ENCODE results near the gene ZFAND3. TPM values are rescaled to one million over a fixed set of nuclear protein-coding genes. Genes with fewer than 3 reads are reported as not detected.

Gene ZFAND3
- total RNA-seq, 2 experiments from 2014 or later, result 32.3 to 37.9 TPM

- DNase-seq (peak; percentile 83), ATAC-seq (peak; percentile 34)
- H3K4me1 Mint-ChIP-seq (ENCODE audit: low read depth), result peaks cover 82% of the 10 kb centered on the region
- H3K4me3 Mint-ChIP-seq, result no peak overlapping the region
- ChIA-PET POLR2A (no interaction called here), CTCF (interaction anchor here (0.8 kb wide), 1 partner anchor 293 kb away, joined by 3 read pairs; no protein-coding TSS in a partner anchor)
- intact Hi-C loops (cut with micrococcal nuclease), result loop anchor here (10.0 kb wide), 1 partner anchor 191 kb away; no protein-coding TSS in a partner anchor
- H3K27me3 Mint-ChIP-seq, result no peaks in the 10 kb centered on the region
- no peak for TF ChIP-seq CTCF (IDR thresholded peaks at IDR 0.05)
- H3K9me3 Mint-ChIP-seq, result peaks cover 2% of the 10 kb centered on the region
- H3K27ac Mint-ChIP-seq, result peak overlapping the region; percentile 57
- peaks cover 3% of the 10 kb centered on the region for H3K36me3 Mint-ChIP-seq (ENCODE audit: low read depth)
Observed at GRCh38 chr6:37985355-37985754, 165.8 kb downstream of the ZFAND3 start.

DNA sequence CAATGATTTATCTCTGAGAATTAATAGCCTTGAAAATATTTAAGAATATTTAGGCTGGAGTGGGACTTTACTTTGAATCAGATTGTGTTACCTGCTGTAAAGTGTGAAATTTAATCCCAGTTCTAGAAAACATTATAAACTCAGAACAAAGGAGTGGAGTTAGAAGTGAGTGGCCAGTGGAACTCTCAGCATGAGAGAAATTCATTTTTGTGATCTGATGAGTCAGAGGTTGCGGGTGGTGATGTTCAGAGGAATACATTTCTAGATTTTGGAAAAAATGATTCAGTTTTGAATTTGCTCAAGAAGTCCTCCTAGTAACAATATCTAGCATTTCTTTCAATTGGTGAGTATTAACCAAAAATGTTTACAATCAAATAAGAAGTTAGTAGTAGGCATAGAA lies 167.5 kb downstream of the ZFAND3 start:
- ChIA-PET POLR2A (no interaction called here), CTCF (no interaction called here)
- DNase-seq, result peak; percentile 63
- no peak for TF ChIP-seq CTCF (IDR thresholded peaks at IDR 0.05)
- peak overlapping the region; percentile 17 for H3K27ac Mint-ChIP-seq
- peak; percentile 54 for ATAC-seq
- H3K4me1 Mint-ChIP-seq (ENCODE audit: low read depth), result peaks cover 76% of the 10 kb centered on the region
- H3K9me3 Mint-ChIP-seq, result peaks cover 2% of the 10 kb centered on the region
- no peaks in the 10 kb centered on the region for H3K27me3 Mint-ChIP-seq
- H3K36me3 Mint-ChIP-seq (ENCODE audit: low read depth), result peaks cover 3% of the 10 kb centered on the region
- H3K4me3 Mint-ChIP-seq, result no peak overlapping the region
- intact Hi-C loops (cut with micrococcal nuclease), result loop anchor here (10.0 kb wide), 1 partner anchor 192 kb away; no protein-coding TSS in a partner anchor

DNA sequence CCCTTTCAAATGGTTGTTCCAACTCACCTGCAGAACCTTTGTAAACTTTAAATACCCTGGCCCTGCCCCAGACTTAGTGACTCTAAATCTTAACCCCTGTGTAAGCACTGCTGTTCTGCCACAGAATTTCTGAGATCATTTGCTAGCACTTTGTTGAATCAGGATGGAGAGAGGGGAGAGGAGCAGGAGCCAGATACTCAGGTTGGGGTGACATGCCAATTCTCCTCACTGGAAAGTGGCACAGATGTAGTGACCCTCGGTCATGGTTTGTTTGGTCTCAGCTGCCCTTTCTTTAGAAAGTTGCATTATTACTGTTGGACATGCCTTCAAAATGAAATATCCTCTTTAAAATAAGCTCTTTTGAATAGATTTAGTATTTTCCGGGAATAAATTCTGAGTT lies 168.0 kb downstream of the ZFAND3 start:
- CTCF ChIA-PET, result no interaction called here
- H3K27ac Mint-ChIP-seq, result peak overlapping the region; percentile 17
- ATAC-seq, result no peak

GRCh38 chr6:37988127-37988526 lies 168.6 kb downstream of the ZFAND3 start:
- H3K9me3 Mint-ChIP-seq, result peaks cover 2% of the 10 kb centered on the region
- TF ChIP-seq CTCF (IDR thresholded peaks at IDR 0.05), result no peak
- H3K4me3 Mint-ChIP-seq, result no peak overlapping the region
- ATAC-seq, result no peak
- no peak overlapping the region for H3K27ac Mint-ChIP-seq
- peaks cover 80% of the 10 kb centered on the region for H3K4me1 Mint-ChIP-seq (ENCODE audit: low read depth)
- peaks cover 3% of the 10 kb centered on the region for H3K36me3 Mint-ChIP-seq (ENCODE audit: low read depth)
- no peaks in the 10 kb centered on the region for H3K27me3 Mint-ChIP-seq
- CTCF ChIA-PET, result interaction anchor here (1.0 to 1.2 kb wide), 2 partner anchors 8 to 169 kb away, joined by 3 read pairs; no protein-coding TSS in a partner anchor
- intact Hi-C loops (cut with micrococcal nuclease), result loop anchor here (10.0 kb wide), 1 partner anchor 193 kb away; no protein-coding TSS in a partner anchor
- POLR2A ChIA-PET, result no interaction called here
- no peak for DNase-seq

More for the DNA sequence above, 168.0 kb downstream of the ZFAND3 start:
- Mint-ChIP-seq H3K4me3 (no peak overlapping the region), H3K4me1 (ENCODE audit: low read depth) (peaks cover 77% of the 10 kb centered on the region), H3K27me3 (no peaks in the 10 kb centered on the region), H3K36me3 (ENCODE audit: low read depth) (peaks cover 3% of the 10 kb centered on the region), H3K9me3 (peaks cover 2% of the 10 kb centered on the region)
- DNase-seq, result no peak
- POLR2A ChIA-PET, result no interaction called here
- intact Hi-C loops (cut with micrococcal nuclease), result loop anchor here (10.0 kb wide), 1 partner anchor 193 kb away; no protein-coding TSS in a partner anchor
- no peak for TF ChIP-seq CTCF (IDR thresholded peaks at IDR 0.05)

DNA sequence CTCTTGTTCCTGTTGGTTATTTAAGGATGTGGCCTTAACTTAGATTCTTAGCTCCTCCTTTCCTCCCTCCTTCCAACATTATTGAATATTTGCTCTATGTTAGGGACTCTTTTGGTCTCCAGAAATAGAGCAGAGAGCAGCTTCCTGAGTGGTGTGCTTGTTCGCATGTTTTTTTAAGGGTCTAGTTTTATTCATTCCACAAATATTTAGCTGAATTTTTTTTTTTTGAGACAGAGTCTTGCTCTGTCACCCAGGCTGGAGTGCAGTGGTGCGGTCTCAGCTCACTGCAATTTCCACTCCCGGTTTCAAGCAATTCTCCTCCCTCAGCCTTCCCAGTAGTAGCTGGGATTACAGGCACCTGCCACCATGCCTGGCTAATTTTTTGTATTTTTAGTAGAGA lies 169.2 kb downstream of the ZFAND3 start:
- intact Hi-C loops (cut with micrococcal nuclease), result loop anchor here (10.0 kb wide), 1 partner anchor 194 kb away; no protein-coding TSS in a partner anchor
- CTCF ChIA-PET, result interaction anchor here (1.0 to 1.2 kb wide), 2 partner anchors 9 to 170 kb away, joined by 3 read pairs; no protein-coding TSS in a partner anchor
- POLR2A ChIA-PET, result no interaction called here
- H3K4me1 Mint-ChIP-seq (ENCODE audit: low read depth), result peaks cover 77% of the 10 kb centered on the region
- H3K9me3 Mint-ChIP-seq, result no peaks in the 10 kb centered on the region
- no peak overlapping the region for H3K4me3 Mint-ChIP-seq
- H3K27ac Mint-ChIP-seq, result no peak overlapping the region
- peaks cover under 1% of the 10 kb centered on the region for H3K36me3 Mint-ChIP-seq (ENCODE audit: low read depth)
- no peaks in the 10 kb centered on the region for H3K27me3 Mint-ChIP-seq
- ATAC-seq, result no peak
- TF ChIP-seq CTCF (IDR thresholded peaks at IDR 0.05), result no peak
- no peak for DNase-seq

Data from activated CD8-positive, alpha-beta T cell treated with anti-CD3 and anti-CD28 coated beads for 36 hours (primary cell).